NCI-H2196 (cell line): ENCODE results near the gene GDA.
"Not testable (repeated sequence)": the region's sequence is repeated elsewhere in the genome, so short reads cannot be mapped to it uniquely, and the experiment has no call there.

Experiments
- DNase-seq: peaks from one replicate; lab custom pipeline; 2025; ENCODE audit not compliant: unreplicated experiment; lab: John Stamatoyannopoulos, UW

Gene GDA

GRCh38 chr9:72204062-72204461 is 54.8 kb downstream of the GDA start:
- DNase-seq, result no peak

- no peak for DNase-seq
Measured at GRCh38 chr9:72205513-72205912, 56.3 kb downstream of the GDA start.

GRCh38 chr9:72207278-72207677 is 58.0 kb downstream of the GDA start:
- DNase-seq, result no peak

- no peak for DNase-seq
Measured at GRCh38 chr9:72210522-72210921, 61.3 kb downstream of the GDA start.

- DNase-seq, result no peak
Measured at GRCh38 chr9:72211047-72211446, 61.8 kb downstream of the GDA start.

- no peak for DNase-seq
Measured at GRCh38 chr9:72213906-72214305, 64.7 kb downstream of the GDA start.

GRCh38 chr9:72217306-72217842 is 68.1 kb downstream of the GDA start:
- no peak for DNase-seq

GRCh38 chr9:72220589-72220988 is 71.3 kb downstream of the GDA start:
- no peak for DNase-seq

GRCh38 chr9:72226146-72226812 is 77.0 kb downstream of the GDA start:
- no peak for DNase-seq

GRCh38 chr9:72228282-72228681 is 79.0 kb downstream of the GDA start:
- no peak for DNase-seq

- DNase-seq, result no peak
Measured at GRCh38 chr9:72232778-72233177, 83.5 kb downstream of the GDA start.

- DNase-seq, result no peak
Measured at GRCh38 chr9:72247549-72247948, 98.3 kb downstream of the GDA start.

GRCh38 chr9:72251589-72251988 is 102.3 kb downstream of the GDA start:
- no peak for DNase-seq

GRCh38 chr9:72254901-72255545 is 105.8 kb downstream of the GDA start:
- DNase-seq, result no peak

- no peak for DNase-seq
Measured at GRCh38 chr9:72255569-72255968, 106.3 kb downstream of the GDA start.

- DNase-seq, result no peak
Measured at GRCh38 chr9:72256931-72257330, 107.7 kb downstream of the GDA start.

GRCh38 chr9:72257814-72258213 is 108.6 kb downstream of the GDA start:
- no peak for DNase-seq

GRCh38 chr9:72262063-72262462 is 112.8 kb downstream of the GDA start:
- DNase-seq, result no peak

- DNase-seq, result no peak
Measured at GRCh38 chr9:72263572-72263971, 114.3 kb downstream of the GDA start.

- no peak for DNase-seq
Measured at GRCh38 chr9:72268961-72269360, 119.7 kb downstream of the GDA start.

- DNase-seq, result not testable (repeated sequence)
Measured at GRCh38 chr9:72270359-72270758, 121.1 kb downstream of the GDA start.

GRCh38 chr9:72271613-72272478 is 122.6 kb downstream of the GDA start:
- peak; percentile 59 for DNase-seq
